Pancreas (tissue), 10 donors: ENCODE measurements around the gene VPS13D. TPM values are rescaled to one million over a fixed set of nuclear protein-coding genes. Genes with fewer than 3 reads are reported as not detected.
A peak's percentile ranks its signal among the peaks of the same experiment; 100 is the strongest.
"Not testable (repeated sequence)": the region's sequence is repeated elsewhere in the genome, so short reads cannot be mapped to it uniquely, and the experiment has no call there.

ENCODE experiments used
- ATAC-seq, 4 donors: fragments of 200-7000 bp; cut with Tn5 transposase; one replicate each; pipeline versions ENCODE4 v1.8.0 to v1.9.1; 2020; ENCODE audit warnings: mild to moderate bottlenecking in 4 of 4, moderate library complexity in 4 of 4
- DNase-seq, 6 donors: peaks; one replicate each; pipeline ENCODE4 v3.0.0-alpha.2; 2020
- FAIRE-seq: peaks from 2 replicates; lab custom pipeline; 2012; peaks lifted over from hg19 to GRCh38; lab: Jason Lieb, UNC
- H3K27ac ChIP-seq, 4 donors: fragments of 200-600 bp; sonication (generic); 1 replicate in 3 of 4; 2 replicates in 1 of 4; pipeline versions ENCODE4 v1.5.0 to v1.8.0; 2020
- H3K27me3 ChIP-seq, 4 donors: fragments of 200-600 bp; one replicate each; pipeline ENCODE4 v1.8.0; 2021
- H3K36me3 ChIP-seq, 3 donors: fragments of 200-600 bp; sonication (generic) in 1 of 3; one replicate each; pipeline versions ENCODE4 v1.5.0 to v1.8.0; 2020 to 2021
- H3K4me1 ChIP-seq, 3 donors: fragments of 200-600 bp; one replicate each; pipeline ENCODE4 v1.8.0; 2021
- H3K4me3 ChIP-seq, 4 donors: fragments of 200-600 bp; sonication (generic) in 2 of 4; one replicate each; pipeline versions ENCODE4 v1.5.0 to v1.8.0; 2020 to 2021
- H3K9me3 ChIP-seq, 4 donors: fragments of 200-600 bp; one replicate each; pipeline ENCODE4 v1.8.0; 2021
- WGBS, 2 donors: extraction: QIAGEN DNeasy Blood & Tissue Kit; methylation state at CpG; one replicate each; pipeline ENCODE4 v1.1.7; 2013; 5-methylcytosine and 5-hydroxymethylcytosine counted together
- intact Hi-C, 3 donors: fragments of 100-400 bp; cut with DNase I; formaldehyde crosslinking; loops; one replicate each; pipeline versions ENCODE4 v1.11.1 to v1.14.2; 2022
- polyA plus RNA-seq, 2 donors: library from polyadenylated mRNA; stranded (reverse); fragments of 200-250 nt; gene quantifications; one replicate each; pipeline ENCODE4 v1.2.3, GENCODE V29; 2013
- total RNA-seq, 6 donors: library from RNA; stranded (reverse); fragmentation: NEBNext Ultra II Directional in 4 of 6; extraction: Animal tissue kit (Norgen Biotek cat#: 25700) in 4 of 6; gene quantifications; one replicate each; pipeline versions ENCODE4 v1.2.1 to v1.2.4, GENCODE V29; 2021 to 2023
- TF ChIP-seq, protein P1 (sequence below), 4 donors: fragments of 200-600 bp; sonication (generic) in 3 of 4; IDR thresholded peaks; one replicate each; pipeline versions ENCODE4 v1.5.0 to v1.8.0; 2021; ENCODE audit warnings: antibody characterized with exemption in 4 of 4
- donor health status: healthy with polysubstance abuse.
- donor health status: DM: no; HTN: no; CAD: no; lungs with moderate emphysema.
- donor health status: DM: no; HTN: no; CAD: no.
- donor health status: control.
- donor health status: control.
- donor health status: Bipolar disorder and iron deficiency.
- donor health status: DM: yes; HTN: yes; CAD: no.
- donor health status: DM: no; HTN: no; CAD: no.
- donor health status: DM: no; HTN: no; CAD: no.
- donor health status: DM: yes; HTN: yes; CAD: no.

The VPS13D gene
- total and polyA plus RNA-seq, 8 donors = 13.7 to 39.0 (median 24.8) TPM

DNA sequence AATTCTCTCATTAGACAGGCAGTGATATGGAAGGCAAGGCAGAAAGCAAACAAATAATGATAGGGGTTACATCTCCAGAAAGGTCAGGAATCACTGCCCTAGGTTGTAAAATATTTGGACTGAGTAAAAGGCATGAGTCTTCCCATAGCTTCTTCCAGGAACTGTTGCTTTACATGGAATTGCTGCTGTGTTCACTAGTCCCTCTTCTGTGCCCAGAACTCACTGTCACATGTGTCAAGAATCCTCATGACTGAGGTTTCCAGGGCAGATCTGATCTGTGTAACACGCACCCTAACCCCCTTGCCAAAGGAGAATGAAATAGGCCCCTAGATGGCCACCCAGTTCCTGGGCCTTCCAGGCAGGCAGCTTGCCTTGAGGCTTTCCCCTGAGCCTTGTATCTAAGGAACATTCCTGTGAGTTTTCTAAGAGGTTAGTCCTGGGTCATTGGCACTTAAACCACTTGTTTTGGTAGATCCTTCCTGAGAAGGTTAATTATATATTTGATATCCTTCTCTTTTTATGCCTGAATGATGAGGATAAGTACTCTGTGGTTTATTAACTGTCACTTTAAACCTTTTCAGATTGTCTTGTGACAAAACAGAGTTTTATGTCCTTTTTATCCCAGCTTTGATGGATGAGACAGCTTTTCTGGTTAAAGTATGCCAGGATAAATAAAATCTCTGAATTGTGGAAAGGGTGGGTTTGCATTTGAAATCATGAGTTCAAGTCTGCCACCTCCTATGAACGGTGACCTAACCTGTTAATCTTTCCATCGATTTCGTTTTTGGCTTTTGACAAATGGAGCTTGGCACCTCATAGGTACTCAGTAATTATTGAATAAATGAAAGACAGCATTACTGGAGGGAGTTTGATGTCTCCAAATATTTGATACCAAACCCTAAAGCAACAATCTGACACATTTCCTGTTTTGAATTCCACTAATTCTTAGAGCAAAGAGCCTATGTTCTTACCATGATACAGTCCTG lies 224.9 kb downstream of the VPS13D start:
- no peaks in the 10 kb centered on the region for H3K36me3 ChIP-seq
- 29 to 31% methylated on average over 4 of the region's 4 CpGs for WGBS, 2 donors
- FAIRE-seq (no peak), ATAC-seq (peak in 3 of 4 donors; percentile 4 to 33 (median 27)), DNase-seq (no peak)
- H3K27ac ChIP-seq = peak overlapping the region; percentile 31 to 76 (median 54)
- peaks cover 48 to 55% (median 49%) of the 10 kb centered on the region in 3 donors for H3K4me1 ChIP-seq
- intact Hi-C loops = no loop called here
- H3K4me3 ChIP-seq = no peak overlapping the region
- no peaks in the 10 kb centered on the region for H3K27me3 ChIP-seq
- TF ChIP-seq, protein P1, sequence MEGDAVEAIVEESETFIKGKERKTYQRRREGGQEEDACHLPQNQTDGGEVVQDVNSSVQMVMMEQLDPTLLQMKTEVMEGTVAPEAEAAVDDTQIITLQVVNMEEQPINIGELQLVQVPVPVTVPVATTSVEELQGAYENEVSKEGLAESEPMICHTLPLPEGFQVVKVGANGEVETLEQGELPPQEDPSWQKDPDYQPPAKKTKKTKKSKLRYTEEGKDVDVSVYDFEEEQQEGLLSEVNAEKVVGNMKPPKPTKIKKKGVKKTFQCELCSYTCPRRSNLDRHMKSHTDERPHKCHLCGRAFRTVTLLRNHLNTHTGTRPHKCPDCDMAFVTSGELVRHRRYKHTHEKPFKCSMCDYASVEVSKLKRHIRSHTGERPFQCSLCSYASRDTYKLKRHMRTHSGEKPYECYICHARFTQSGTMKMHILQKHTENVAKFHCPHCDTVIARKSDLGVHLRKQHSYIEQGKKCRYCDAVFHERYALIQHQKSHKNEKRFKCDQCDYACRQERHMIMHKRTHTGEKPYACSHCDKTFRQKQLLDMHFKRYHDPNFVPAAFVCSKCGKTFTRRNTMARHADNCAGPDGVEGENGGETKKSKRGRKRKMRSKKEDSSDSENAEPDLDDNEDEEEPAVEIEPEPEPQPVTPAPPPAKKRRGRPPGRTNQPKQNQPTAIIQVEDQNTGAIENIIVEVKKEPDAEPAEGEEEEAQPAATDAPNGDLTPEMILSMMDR (IDR thresholded peaks at IDR 0.05) = no peak
- no peaks in the 10 kb centered on the region for H3K9me3 ChIP-seq

GRCh38 chr1:12456081-12456480 lies 226.3 kb downstream of the VPS13D start:
- 95 to 97% methylated on average over 7 of the region's 7 CpGs for WGBS, 2 donors
- H3K36me3 ChIP-seq = not testable (repeated sequence)
- H3K4me1 ChIP-seq = peaks cover 41 to 54% (median 54%) of the 10 kb centered on the region in 3 donors

DNA sequence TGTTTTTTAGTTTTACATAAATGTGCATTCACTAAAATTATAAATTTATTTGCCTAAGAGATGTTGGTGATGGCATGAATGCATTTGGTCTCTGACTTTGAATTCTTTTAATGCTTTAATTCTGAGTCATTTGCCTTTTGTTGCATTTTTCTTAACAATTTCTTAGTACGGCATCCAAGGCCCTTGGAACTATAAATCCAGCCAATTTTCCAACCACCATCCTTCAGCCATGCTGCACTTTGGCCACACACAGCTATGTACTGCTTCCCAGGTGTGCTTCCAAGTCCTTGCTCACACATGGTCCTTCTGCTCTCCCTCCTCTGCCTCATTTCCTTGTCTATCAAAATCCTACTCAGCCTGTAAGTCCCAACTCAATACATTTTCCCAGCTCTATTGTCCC lies 227.1 kb downstream of the VPS13D start:
- TF ChIP-seq, protein P1 (IDR thresholded peaks at IDR 0.05) = no peak
- no peak overlapping the region for H3K4me3 ChIP-seq
- 22 to 45% methylated on average over 1 of the region's 1 CpG for WGBS, 2 donors
- no peaks in the 10 kb centered on the region for H3K9me3 ChIP-seq
- peak overlapping the region in 1 of 4 donors; percentile 31 for H3K27ac ChIP-seq
- no peaks in the 10 kb centered on the region for H3K36me3 ChIP-seq
- intact Hi-C loops = no loop called here
- ATAC-seq (no peak), DNase-seq (no peak), FAIRE-seq (no peak)
- H3K27me3 ChIP-seq = no peaks in the 10 kb centered on the region
- H3K4me1 ChIP-seq = peaks cover 43 to 63% (median 60%) of the 10 kb centered on the region in 3 donors

More at GRCh38 chr1:12456081-12456480, 226.3 kb downstream of the VPS13D start:
- FAIRE-seq, H3K9me3 ChIP-seq, intact Hi-C loops, DNase-seq, H3K27ac ChIP-seq, H3K4me3 ChIP-seq, ATAC-seq, H3K27me3 ChIP-seq: not testable (repeated sequence)

- intact Hi-C loops = no loop called here
- peak overlapping the region in 1 of 4 donors; percentile 38 for H3K27ac ChIP-seq
- FAIRE-seq (no peak), ATAC-seq (no peak), DNase-seq (no peak)
- no peaks in the 10 kb centered on the region for H3K36me3 ChIP-seq
- TF ChIP-seq, protein P1 (IDR thresholded peaks at IDR 0.05) = no peak
- H3K27me3 ChIP-seq = no peaks in the 10 kb centered on the region
- H3K4me1 ChIP-seq = peaks cover 39 to 68% (median 63%) of the 10 kb centered on the region in 3 donors
- WGBS, 2 donors = 48 to 61% methylated on average over 4 of the region's 4 CpGs
- H3K9me3 ChIP-seq = no peaks in the 10 kb centered on the region
- no peak overlapping the region for H3K4me3 ChIP-seq
Observed at GRCh38 chr1:12457771-12458170, 227.9 kb downstream of the VPS13D start.

GRCh38 chr1:12458571-12458970 lies 228.7 kb downstream of the VPS13D start:
- no peaks in the 10 kb centered on the region for H3K36me3 ChIP-seq

More at GRCh38 chr1:12458571-12458970, 228.7 kb downstream of the VPS13D start:
- DNase-seq (no peak), FAIRE-seq (no peak), ATAC-seq (no peak)
- Histone ChIP-seq H3K9me3 (no peaks in the 10 kb centered on the region), H3K27me3 (no peaks in the 10 kb centered on the region), H3K4me1 (peaks cover 35 to 63% (median 61%) of the 10 kb centered on the region in 3 donors), H3K4me3 (no peak overlapping the region), H3K27ac (no peak overlapping the region)
- 69 to 81% methylated on average over 1 of the region's 1 CpG for WGBS, 2 donors
- TF ChIP-seq, protein P1 (IDR thresholded peaks at IDR 0.05) = no peak
- intact Hi-C loops = no loop called here
